HFFc6 (cell line): ENCODE results near the gene LIPE. TPM values are rescaled to one million over a fixed set of nuclear protein-coding genes. Genes with fewer than 3 reads are reported as not detected.

Experiments used
- DNase-seq: peaks from one replicate; pipeline ENCODE4 v3.0.0-alpha.2; 2018
- H3K27ac Mint-ChIP-seq: 2 replicates; pipeline ENCODE4 v1.8.0; 2020; ENCODE audit warnings: mild to moderate bottlenecking, mixed read lengths
- H3K27me3 Mint-ChIP-seq: 2 replicates; pipeline ENCODE4 v1.8.0; 2021; ENCODE audit warnings: mild to moderate bottlenecking, moderate library complexity, mixed read lengths; ENCODE audit not compliant: insufficient read depth
- H3K36me3 Mint-ChIP-seq: 2 replicates; pipeline ENCODE4 v1.8.0; 2021; ENCODE audit warnings: low read depth, mixed read lengths
- H3K4me1 Mint-ChIP-seq: 2 replicates; pipeline ENCODE4 v1.8.0; 2020; ENCODE audit warnings: low read depth, mixed read lengths
- H3K4me3 Mint-ChIP-seq: 2 replicates; pipeline ENCODE4 v1.8.0; 2020; ENCODE audit warnings: mild to moderate bottlenecking, moderate library complexity, mixed read lengths
- H3K9me3 Mint-ChIP-seq: 2 replicates; pipeline ENCODE4 v1.8.0; 2020; ENCODE audit warnings: mild to moderate bottlenecking, mixed read lengths
- CTCF ChIP-seq: fragments of 200-600 bp; sonication (generic); IDR thresholded peaks from 2 replicates; pipeline ENCODE4 v1.5.0; 2021; ENCODE audit warnings: antibody characterized with exemption, mild to moderate bottlenecking
- total RNA-seq, 6 experiments: library from RNA; stranded (reverse); fragmentation: NEBNext Ultra II Directional; extraction: Animal tissue kit (Norgen Biotek cat#: 25700); gene quantifications; 2 replicates in 1 of 6; 3 replicates in 5 of 6; pipeline ENCODE4 v1.2.3, GENCODE V29; 2021

Gene LIPE
- total RNA-seq, 6 experiments from 2014 or later: 4.7 to 9.2 (median 7.1) TPM

DNA sequence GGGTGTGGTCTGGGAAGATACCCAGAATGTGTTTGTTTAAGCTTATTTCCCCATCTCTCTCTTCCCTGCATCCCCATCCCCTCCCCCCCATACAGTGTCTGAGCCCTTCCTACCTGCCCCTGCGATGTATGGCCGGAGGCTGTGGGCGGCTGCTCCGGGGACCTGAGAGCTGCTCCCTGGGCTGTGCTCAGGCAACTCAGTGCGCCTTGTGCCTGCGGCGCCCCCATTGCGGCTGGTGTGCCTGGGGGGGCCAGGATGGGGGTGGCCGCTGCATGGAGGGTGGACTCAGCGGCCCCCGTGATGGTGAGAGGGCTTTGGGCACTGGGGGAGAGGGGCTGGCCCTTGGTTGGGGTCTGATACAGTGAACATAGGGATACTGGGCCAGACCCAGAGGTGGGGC, 58.8 kb downstream of the LIPE start:
- Mint-ChIP-seq H3K9me3 (no peaks in the 10 kb centered on the region), H3K36me3 (peaks cover 30% of the 10 kb centered on the region), H3K4me3 (no peak overlapping the region), H3K27ac (no peak overlapping the region), H3K4me1 (peaks cover 14% of the 10 kb centered on the region), H3K27me3 (peaks cover 2% of the 10 kb centered on the region; the same call in 1 of the 2 replicates)
- TF ChIP-seq CTCF: no peak
- DNase-seq: no peak

DNA sequence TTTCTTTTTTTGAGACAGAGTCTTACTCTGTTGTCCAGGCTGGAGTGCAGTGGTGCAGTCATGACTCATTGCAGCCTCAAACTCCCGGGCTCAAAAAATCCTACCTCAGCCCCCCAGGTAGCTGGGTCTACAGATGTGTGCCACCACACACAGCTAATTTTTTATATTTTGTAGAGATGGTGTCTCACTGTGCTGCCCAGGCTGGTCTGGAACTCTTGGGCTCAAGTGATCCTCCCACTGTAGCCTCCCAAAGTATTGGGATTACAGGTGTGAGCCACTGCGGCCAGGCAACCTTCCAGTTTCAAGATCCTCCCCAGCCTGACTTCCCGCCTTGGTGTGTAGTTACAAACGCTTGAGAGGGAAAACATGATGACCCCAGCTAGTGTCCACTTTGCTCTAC, 59.3 kb downstream of the LIPE start:
- Mint-ChIP-seq H3K4me1 (peaks cover 14% of the 10 kb centered on the region), H3K36me3 (peaks cover 34% of the 10 kb centered on the region), H3K27ac (no peak overlapping the region), H3K4me3 (no peak overlapping the region), H3K9me3 (no peaks in the 10 kb centered on the region), H3K27me3 (peaks cover 2% of the 10 kb centered on the region; the same call in 1 of the 2 replicates)
- DNase-seq: no peak
- no peak for TF ChIP-seq CTCF

GRCh38 chr19:42366673-42367072, 60.5 kb downstream of the LIPE start:
- TF ChIP-seq CTCF: no peak
- Mint-ChIP-seq H3K4me3 (no peak overlapping the region), H3K36me3 (peaks cover 34% of the 10 kb centered on the region), H3K4me1 (peaks cover 14% of the 10 kb centered on the region), H3K27ac (no peak overlapping the region), H3K9me3 (no peaks in the 10 kb centered on the region), H3K27me3 (peaks cover 2% of the 10 kb centered on the region; the same call in 1 of the 2 replicates)
- DNase-seq: no peak

GRCh38 chr19:42363614-42364346, 63.4 kb downstream of the LIPE start:
- H3K27ac Mint-ChIP-seq: no peak overlapping the region
- TF ChIP-seq CTCF: no peak
- H3K9me3 Mint-ChIP-seq: no peaks in the 10 kb centered on the region
- H3K4me1 Mint-ChIP-seq: peaks cover 14% of the 10 kb centered on the region
- H3K4me3 Mint-ChIP-seq: no peak overlapping the region
- H3K27me3 Mint-ChIP-seq: peaks cover 2% of the 10 kb centered on the region; the same call in 1 of the 2 replicates
- no peak for DNase-seq
- peaks cover 34% of the 10 kb centered on the region for H3K36me3 Mint-ChIP-seq

DNA sequence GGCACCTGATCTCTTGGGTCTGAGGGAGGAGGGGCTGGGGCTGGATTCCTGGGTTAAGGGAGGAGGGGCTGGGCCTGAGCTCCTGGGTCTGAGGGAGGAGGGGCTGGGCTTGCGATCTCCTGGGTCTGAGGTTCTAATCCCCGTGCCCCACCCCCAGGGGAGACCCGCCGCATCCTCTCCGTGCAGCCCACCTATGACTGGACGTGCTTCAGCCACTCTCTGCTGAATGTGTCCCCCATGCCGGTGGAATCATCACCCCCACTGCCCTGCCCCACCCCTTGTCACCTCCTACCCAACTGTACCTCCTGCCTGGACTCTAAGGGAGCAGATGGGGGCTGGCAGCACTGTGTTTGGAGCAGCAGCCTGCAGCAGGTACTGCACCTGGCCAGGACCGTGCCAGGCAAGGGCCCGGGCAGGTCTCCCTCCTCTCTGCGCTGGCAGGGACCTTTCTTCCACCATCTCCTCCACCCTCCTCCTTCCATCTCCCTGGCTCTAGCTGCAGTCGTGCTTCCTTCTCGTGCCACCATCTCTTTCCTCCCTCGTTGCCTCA, 64.2 kb downstream of the LIPE start:
- DNase-seq: no peak
- H3K4me3 Mint-ChIP-seq: no peak overlapping the region
- peaks cover 13% of the 10 kb centered on the region for H3K4me1 Mint-ChIP-seq
- peaks cover 3% of the 10 kb centered on the region for H3K27me3 Mint-ChIP-seq
- H3K36me3 Mint-ChIP-seq: peaks cover 34% of the 10 kb centered on the region
- no peak for TF ChIP-seq CTCF
- H3K27ac Mint-ChIP-seq: no peak overlapping the region
- H3K9me3 Mint-ChIP-seq: no peaks in the 10 kb centered on the region
